Keratinocyte (primary cell): Measurements from ENCODE around the gene HHIPL1. TPM values are rescaled to one million over a fixed set of nuclear protein-coding genes. Genes with fewer than 3 reads are reported as not detected.

Experiments
- DNase-seq: peaks from one replicate; pipeline ENCODE4 v3.0.0-alpha.2; 2011; ENCODE audit warnings: low read depth, missing footprints, low spot score
- FAIRE-seq: peaks from 2 replicates; lab custom pipeline; 2011; peaks lifted over from hg19 to GRCh38; lab: Jason Lieb, UNC
- H2AFZ ChIP-seq: 2 replicates; pipeline ENCODE4 v1.6.0; 2012; ENCODE audit warnings: low read length, control low read depth, inconsistent platforms; ENCODE audit not compliant: control insufficient read depth
- H3K27ac ChIP-seq: 2 replicates; pipeline ENCODE4 v1.5.1; 2011; ENCODE audit warnings: low read length; ENCODE audit not compliant: control insufficient read depth, insufficient read depth
- H3K27me3 ChIP-seq: 3 replicates; pipeline ENCODE4 v1.6.0; 2011; ENCODE audit warnings: low read length; ENCODE audit not compliant: control insufficient read depth, insufficient read depth; ENCODE audit errors: extremely low read depth
- H3K36me3 ChIP-seq, 2 experiments: 2 replicates in 1 of 2; 3 replicates in 1 of 2; pipeline ENCODE4 v1.5.1; 2011; ENCODE audit warnings: low read length in 2 of 2, mild to moderate bottlenecking in 1 of 2; ENCODE audit not compliant: control insufficient read depth in 2 of 2, insufficient read depth in 2 of 2; ENCODE audit errors: extremely low read depth in 1 of 2
- H3K4me1 ChIP-seq: 3 replicates; pipeline ENCODE4 v1.5.1; 2011; ENCODE audit warnings: low read length; ENCODE audit not compliant: control insufficient read depth, insufficient read depth; ENCODE audit errors: extremely low read depth
- H3K4me2 ChIP-seq: 3 replicates; pipeline ENCODE4 v1.6.0; 2011; ENCODE audit warnings: low read depth, low read length; ENCODE audit not compliant: control insufficient read depth, insufficient read depth; ENCODE audit errors: extremely low read depth
- H3K4me3 ChIP-seq, 3 experiments: fragments of 200-600 bp in 1 of 3; sonication (generic) in 1 of 3; 2 replicates in 2 of 3; 3 replicates in 1 of 3; pipeline ENCODE4 v1.5.1; 2011 to 2016; ENCODE audit warnings: low read length in 3 of 3, mild to moderate bottlenecking in 3 of 3, control low read depth in 2 of 3, inconsistent platforms in 1 of 3, low read depth in 1 of 3, mixed read lengths in 1 of 3, mixed run types in 1 of 3, moderate library complexity in 1 of 3; ENCODE audit not compliant: control insufficient read depth in 2 of 3, insufficient read depth in 2 of 3; ENCODE audit errors: extremely low read depth in 1 of 3
- H3K79me2 ChIP-seq: 2 replicates; pipeline ENCODE4 v1.6.0; 2012; ENCODE audit warnings: low read length; ENCODE audit not compliant: control insufficient read depth, insufficient read depth
- H3K9ac ChIP-seq: 3 replicates; pipeline ENCODE4 v1.6.0; 2011; ENCODE audit warnings: low read length; ENCODE audit not compliant: control insufficient read depth, insufficient read depth; ENCODE audit errors: extremely low read depth
- H3K9me1 ChIP-seq: 3 replicates; pipeline ENCODE4 v1.6.0; 2011; ENCODE audit warnings: low read length; ENCODE audit not compliant: control insufficient read depth, insufficient read depth; ENCODE audit errors: extremely low read depth
- H3K9me3 ChIP-seq: 2 replicates; pipeline ENCODE4 v1.5.1; 2012; ENCODE audit warnings: low read depth, low read length; ENCODE audit not compliant: control insufficient read depth
- H4K20me1 ChIP-seq: 3 replicates; pipeline ENCODE4 v1.6.0; 2011; ENCODE audit warnings: low read length; ENCODE audit not compliant: control insufficient read depth, insufficient read depth; ENCODE audit errors: extremely low read depth
- CTCF ChIP-seq, 3 experiments: IDR thresholded peaks in 1 of 3; conservative IDR thresholded peaks in 1 of 3; optimal IDR thresholded peaks in 1 of 3; 2 replicates in 2 of 3; 3 replicates in 1 of 3; pipeline versions ENCODE3 to v1.5.1; 2011; ENCODE audit warnings: low read length in 3 of 3, mild to moderate bottlenecking in 3 of 3, moderate library complexity in 2 of 3, control low read depth in 1 of 3, inconsistent platforms in 1 of 3; ENCODE audit not compliant: insufficient read depth in 2 of 3; ENCODE audit errors: extremely low read depth in 1 of 3
- EZH2 ChIP-seq: IDR thresholded peaks from one replicate; pipeline ENCODE4 v1.6.1; 2012; ENCODE audit warnings: inconsistent platforms, mild to moderate bottlenecking, low read length, moderate library complexity
- dilution Hi-C: fragments of 300-500 bp; cut with MboI; formaldehyde crosslinking; loops from one replicate; pipeline ENCODE4 v1.7.0; 2020; ENCODE audit warnings: low sequenced_read_pairs; ENCODE audit not compliant: extremely low pct_ligation_motif_present
- polyA plus RNA-seq, 5 experiments: library from polyadenylated mRNA; depleted of rRNA in 3 of 5; stranded (reverse) in 3 of 5; stranded (forward) in 1 of 5; unstranded in 1 of 5; fragments of >200 nt; gene quantifications; 1 replicate in 1 of 5; 2 replicates in 3 of 5; 3 replicates in 1 of 5; pipeline versions ENCODE4 v1.2.1 to v1.2.3, GENCODE V29; 2011 to 2012; ENCODE audit warnings: missing spikeins in 2 of 5, low read depth in 1 of 5, low replicate concordance in 1 of 5

Gene HHIPL1
- polyA plus RNA-seq, 1 donor (not counting 4 experiments of a cell fraction or from before 2014, with no cell fraction given), result 0.08 TPM

- peaks cover 9% of the 10 kb centered on the region for H3K9me1 ChIP-seq
- no peaks in the 10 kb centered on the region for H3K9me3 ChIP-seq
- H3K9ac ChIP-seq, result no peak overlapping the region
- no peaks in the 10 kb centered on the region for H3K27me3 ChIP-seq
- peak overlapping the region; percentile 31 for H3K4me2 ChIP-seq
- no peaks in the 10 kb centered on the region for H3K36me3 ChIP-seq
- no peak for FAIRE-seq
- H2AFZ ChIP-seq, result no peak overlapping the region
- no peak for TF ChIP-seq EZH2
- TF ChIP-seq CTCF (optimal IDR thresholded peaks at IDR 0.05 in 1 of 3, IDR thresholded peaks at IDR 0.05 in 1 of 3, conservative IDR thresholded peaks at IDR 0.05 in 1 of 3; ENCODE audit: extremely low read depth in 1 of 3, insufficient read depth in 2 of 3, low read length in 3 of 3), result no peak
- H4K20me1 ChIP-seq, result peaks cover 15% of the 10 kb centered on the region
- H3K4me1 ChIP-seq, result peaks cover 20% of the 10 kb centered on the region
- no peak for DNase-seq
- H3K79me2 ChIP-seq, result peaks cover 96% of the 10 kb centered on the region
- dilution Hi-C loops, result no loop called here
- no peak overlapping the region for H3K4me3 ChIP-seq
- no peak overlapping the region for H3K27ac ChIP-seq
Measured at GRCh38 chr14:99596071-99596627, 48.8 kb upstream of the HHIPL1 start.

GRCh38 chr14:99596772-99597171 is 48.2 kb upstream of the HHIPL1 start:
- no peaks in the 10 kb centered on the region for H3K27me3 ChIP-seq
- TF ChIP-seq EZH2, result no peak
- no peak for TF ChIP-seq CTCF (optimal IDR thresholded peaks at IDR 0.05 in 1 of 3, IDR thresholded peaks at IDR 0.05 in 1 of 3, conservative IDR thresholded peaks at IDR 0.05 in 1 of 3; ENCODE audit: extremely low read depth in 1 of 3, insufficient read depth in 2 of 3, low read length in 3 of 3)
- peaks cover 17% of the 10 kb centered on the region for H4K20me1 ChIP-seq
- H3K4me1 ChIP-seq, result peaks cover 26% of the 10 kb centered on the region
- no peak overlapping the region for H3K27ac ChIP-seq
- peaks cover 98% of the 10 kb centered on the region for H3K79me2 ChIP-seq
- no peaks in the 10 kb centered on the region for H3K9me3 ChIP-seq
- H3K4me2 ChIP-seq, result no peak overlapping the region
- H3K36me3 ChIP-seq, result no peaks in the 10 kb centered on the region
- H3K4me3 ChIP-seq, result no peak overlapping the region
- H3K9me1 ChIP-seq, result peaks cover 14% of the 10 kb centered on the region
- no peak overlapping the region for H2AFZ ChIP-seq
- no peak overlapping the region for H3K9ac ChIP-seq
- FAIRE-seq (no peak), DNase-seq (no peak)
- dilution Hi-C loops, result no loop called here
